Measurements from ENCODE around the gene TSPYL2.

The TSPYL2 gene

DNA sequence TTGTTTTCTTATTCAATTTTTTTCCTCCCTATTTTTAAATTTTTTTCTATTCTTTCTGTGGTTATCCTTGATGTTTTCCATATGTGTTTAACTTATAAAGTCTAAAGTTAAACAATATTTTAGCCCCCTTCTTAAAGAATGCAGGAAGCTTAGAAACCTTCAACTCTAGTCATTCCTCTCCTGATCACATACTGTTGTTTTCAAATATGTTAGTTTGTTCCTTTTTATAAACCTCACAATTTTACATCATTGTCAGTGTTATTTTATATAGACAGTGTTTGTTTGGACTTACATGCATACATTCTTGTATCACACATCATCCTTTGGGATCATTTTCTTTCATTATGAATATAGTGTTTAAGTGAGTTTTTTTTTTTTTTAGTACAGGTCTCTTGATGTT is 43.3 kb downstream of the TSPYL2 start:
- DNase-seq (ENCODE audit: low read depth, low spot score): no peak

DNA sequence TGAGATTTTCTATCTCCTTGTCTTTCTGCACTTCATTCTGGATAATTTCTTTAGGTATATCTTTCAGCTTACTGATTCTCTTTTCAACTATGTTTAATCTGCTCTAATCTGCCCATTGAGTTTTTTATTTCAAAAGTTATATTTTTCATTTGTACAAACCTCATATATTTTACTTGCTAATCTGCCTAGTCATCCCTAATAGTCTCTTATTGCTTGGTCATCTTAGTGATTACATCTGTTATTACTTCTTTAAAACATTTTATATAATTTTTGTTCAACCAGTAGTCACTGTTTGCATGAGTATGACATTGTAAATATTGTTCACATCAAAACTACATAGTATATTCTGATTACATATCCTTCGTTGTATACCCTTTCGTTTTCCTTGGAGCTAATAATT is 44.2 kb downstream of the TSPYL2 start:
- DNase-seq (ENCODE audit: low read depth, low spot score): no peak

DNA sequence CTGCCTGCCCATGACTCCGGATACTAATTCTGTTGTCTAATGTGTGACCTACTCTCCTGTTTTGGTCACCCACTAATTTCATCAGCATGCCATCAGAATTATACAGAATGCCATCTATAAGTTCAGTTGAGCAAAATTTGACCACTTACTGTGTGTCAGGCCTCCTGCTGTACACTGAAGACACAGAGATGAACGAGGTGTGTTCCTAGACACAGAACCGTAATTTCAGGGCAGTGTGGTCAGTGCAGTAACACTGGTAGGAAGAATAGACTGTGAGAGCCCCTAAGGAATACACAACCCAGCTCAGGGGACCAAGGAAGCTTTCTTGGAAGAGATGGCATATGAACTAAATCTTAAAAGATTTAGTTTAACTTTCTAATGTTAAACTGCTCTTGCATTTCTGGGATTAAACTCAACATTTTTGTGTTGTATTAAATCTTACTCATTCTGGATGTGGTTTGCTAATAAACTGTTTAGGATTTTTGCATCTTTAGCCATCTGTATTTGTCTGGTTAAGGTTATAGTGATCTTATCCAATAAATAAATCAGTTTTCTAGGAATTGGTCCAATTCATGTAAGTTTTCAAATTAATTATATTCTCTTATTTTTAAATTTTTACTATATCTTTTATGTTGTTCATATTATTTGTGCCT is 46.1 kb downstream of the TSPYL2 start:
- DNase-seq (ENCODE audit: low read depth, low spot score): no peak

DNA sequence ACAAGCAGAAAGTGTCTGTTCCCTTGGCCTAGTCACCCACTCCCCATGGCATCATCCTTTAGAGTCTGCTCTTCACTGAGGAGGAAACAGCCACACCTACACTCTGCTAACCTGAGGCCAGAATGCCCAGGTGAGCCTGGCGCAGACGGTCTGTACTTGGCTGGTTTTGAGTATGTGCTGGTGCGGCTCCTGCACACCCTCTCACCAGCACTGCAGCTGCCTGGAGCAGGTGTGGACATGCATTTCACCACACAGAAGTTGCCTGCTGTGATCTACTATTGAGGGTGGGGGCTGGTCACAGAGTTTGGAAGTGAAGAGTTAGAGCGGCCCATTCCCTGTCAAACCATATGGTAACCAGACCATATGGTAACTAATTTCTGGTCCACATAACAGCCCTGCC is 51.2 kb downstream of the TSPYL2 start:
- no peak for DNase-seq (ENCODE audit: low read depth, low spot score)

DNA sequence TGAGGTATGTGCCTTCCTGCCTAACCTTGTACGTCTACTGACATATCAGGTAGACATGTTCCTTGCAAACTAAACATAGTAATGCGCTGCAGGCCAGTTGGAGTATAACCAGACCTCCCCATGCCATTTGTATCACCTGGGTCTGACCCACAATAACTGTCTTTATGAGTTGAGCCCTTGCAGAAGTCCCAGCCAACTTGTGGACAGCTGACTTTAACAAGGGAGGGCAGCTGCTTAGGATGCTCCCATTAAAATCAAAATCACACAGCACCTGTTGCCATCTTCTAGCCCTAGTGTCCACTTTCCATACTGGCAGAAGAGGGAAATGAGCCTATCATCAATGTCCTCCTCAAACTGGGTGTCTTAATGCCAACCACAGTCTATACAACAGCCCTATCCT is 53.4 kb downstream of the TSPYL2 start:
- no peak for DNase-seq (ENCODE audit: low read depth, low spot score)

Measured in astrocyte of the hippocampus (primary cell).